HG02885 (cell line): Measurements from ENCODE around the gene RAPGEF6.

ENCODE experiments used
- ATAC-seq: cut with Tn5 transposase; IDR thresholded peaks from one replicate; pipeline ENCODE4 v1.9.1; 2021; ENCODE audit warnings: mild to moderate bottlenecking; ENCODE audit not compliant: unreplicated experiment, poor library complexity

Gene RAPGEF6

DNA sequence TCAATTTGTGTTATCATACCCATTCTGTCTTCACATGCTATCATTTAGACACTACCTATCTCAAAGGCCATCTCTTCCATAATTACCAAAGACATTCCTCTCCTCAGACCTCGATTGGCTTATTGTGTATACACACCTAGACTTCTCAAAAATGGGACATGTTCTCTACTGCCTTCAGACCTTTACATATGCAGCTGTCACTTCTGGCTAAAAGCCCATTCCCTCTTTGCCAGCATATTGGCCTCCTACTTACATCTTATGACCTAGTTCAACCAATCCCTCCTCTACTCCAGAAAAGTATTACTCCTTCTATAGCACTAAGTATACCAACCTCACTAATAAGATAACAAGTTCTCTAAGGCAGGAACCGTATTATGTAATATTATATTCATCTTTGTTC is 84.4 kb downstream of the RAPGEF6 start:
- ATAC-seq, result no peak

DNA sequence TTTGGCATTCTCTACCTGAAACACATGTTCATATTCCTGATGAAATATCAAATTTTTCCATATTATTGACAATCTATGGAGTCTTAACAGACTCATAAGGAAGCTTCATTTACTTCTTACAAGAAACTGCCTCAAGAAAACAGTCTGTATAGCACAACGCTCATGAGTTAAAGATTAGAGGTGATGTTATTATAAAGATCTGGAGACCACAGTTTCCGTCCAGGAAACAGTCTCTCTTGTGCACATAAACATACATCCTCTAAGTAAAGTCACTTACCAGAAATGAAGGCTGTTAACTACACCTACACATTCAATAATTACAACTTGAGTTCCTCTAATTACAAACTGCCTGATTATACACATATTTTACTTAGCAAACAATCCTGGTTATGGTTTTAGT is 86.9 kb downstream of the RAPGEF6 start:
- no peak for ATAC-seq

DNA sequence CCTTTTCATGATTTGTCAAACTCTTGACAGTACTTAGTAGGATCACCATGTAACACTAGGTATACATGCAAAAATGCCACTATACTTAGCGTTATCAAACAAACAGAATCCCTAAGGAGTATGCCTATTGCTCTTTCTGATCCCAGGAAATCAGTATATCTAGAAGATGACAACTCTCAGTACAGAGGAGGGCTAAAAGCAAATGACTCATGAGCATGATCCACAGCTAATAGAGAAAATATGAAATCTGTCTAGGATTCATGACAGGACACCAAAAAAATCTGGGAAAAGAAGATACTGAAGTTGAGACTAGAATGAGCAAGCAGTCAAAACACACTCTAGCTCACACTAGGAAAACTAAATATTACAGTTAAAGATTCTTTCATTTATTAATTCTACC is 89.2 kb downstream of the RAPGEF6 start:
- no peak for ATAC-seq

DNA sequence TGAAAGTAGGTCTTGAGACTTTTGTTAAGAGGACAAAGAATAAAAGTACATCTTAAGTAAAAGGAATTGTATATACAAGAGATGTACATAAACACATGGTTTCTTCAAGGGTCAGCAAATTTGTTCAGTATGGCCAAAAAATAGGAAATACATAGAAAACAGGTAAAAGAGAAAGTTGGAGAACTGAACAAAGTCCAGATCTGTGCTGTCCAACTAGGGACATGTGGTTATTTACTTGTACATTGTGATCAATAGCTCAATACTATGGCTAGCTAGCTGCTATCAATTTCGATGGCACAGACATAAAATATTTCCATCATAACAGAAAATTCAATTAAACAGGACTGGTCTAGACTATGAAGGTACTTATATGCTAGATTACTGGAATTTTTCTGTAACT is 92.3 kb downstream of the RAPGEF6 start:
- ATAC-seq, result no peak

DNA sequence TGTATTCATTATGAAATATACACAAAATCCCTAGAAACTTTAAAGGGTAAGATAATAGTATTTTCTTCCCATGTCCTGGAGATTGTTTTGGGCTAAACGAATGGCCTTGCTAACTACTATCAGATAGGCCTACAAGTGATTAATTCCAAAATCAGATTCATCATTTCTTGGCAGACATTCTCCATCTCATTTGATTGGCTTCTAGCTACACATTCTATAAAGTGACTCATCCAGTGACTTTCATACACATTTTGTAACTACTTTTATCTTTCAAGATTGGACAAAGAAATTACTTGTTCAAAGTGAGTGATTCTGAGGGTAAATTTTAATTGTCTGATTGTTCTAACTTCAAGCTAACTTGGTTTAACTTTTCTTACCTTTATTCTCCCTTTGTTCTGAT is 93.3 kb downstream of the RAPGEF6 start:
- no peak for ATAC-seq

DNA sequence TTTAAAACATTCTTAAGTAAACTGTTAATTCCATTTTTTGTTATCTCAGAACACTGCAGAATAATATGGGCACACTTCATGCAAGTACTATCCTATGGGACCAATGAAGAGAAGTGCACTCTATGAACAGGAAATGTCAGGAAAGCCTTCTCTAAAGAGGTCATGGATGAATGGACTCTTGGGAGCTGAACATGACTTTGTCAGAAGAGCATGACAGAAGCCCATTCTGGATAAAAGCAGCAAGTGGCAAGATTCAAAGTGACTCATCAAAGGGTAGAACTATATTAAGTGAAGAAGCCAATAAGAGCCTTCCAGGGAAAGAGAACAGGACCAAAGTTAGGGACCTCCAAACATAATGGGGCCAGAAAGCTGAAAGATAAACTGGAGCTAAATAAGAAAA is 94.0 kb downstream of the RAPGEF6 start:
- ATAC-seq, result no peak

DNA sequence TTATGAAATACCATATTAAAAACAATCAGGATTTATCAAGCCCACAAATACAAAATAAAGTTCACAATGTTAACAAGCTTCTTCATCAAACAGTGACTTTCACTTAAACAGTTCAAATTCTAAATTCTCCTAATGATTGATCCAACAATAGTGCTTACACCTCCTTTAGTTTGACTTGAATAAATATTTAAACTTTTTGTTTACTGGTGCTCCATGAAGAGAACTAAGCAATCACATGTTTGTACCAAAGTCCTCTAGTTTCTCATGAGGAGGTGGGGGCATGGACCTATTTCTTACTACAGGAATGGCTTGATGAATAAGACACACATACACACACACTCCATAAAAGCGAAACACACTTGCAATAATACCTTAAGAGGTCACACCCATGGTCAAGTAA is 95.8 kb downstream of the RAPGEF6 start:
- no peak for ATAC-seq

DNA sequence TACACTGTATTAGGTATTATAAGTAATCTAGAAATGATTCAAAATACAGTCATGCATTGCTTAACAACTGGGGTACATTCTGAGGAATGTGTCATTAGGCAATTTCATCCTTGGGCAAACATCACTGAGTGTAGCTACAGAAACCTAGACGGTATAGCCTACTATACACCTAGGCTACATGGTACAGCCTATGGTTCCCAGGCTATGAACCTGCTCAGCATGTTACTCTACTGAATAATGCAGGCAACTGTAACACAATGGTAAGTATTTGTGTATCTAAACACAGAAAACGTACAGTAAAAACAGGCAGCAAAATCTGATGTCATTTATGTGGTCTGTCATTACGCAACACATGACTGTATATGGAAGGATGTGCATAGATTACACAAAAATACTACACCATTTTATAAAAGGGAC is 96.8 kb downstream of the RAPGEF6 start:
- ATAC-seq, result no peak

DNA sequence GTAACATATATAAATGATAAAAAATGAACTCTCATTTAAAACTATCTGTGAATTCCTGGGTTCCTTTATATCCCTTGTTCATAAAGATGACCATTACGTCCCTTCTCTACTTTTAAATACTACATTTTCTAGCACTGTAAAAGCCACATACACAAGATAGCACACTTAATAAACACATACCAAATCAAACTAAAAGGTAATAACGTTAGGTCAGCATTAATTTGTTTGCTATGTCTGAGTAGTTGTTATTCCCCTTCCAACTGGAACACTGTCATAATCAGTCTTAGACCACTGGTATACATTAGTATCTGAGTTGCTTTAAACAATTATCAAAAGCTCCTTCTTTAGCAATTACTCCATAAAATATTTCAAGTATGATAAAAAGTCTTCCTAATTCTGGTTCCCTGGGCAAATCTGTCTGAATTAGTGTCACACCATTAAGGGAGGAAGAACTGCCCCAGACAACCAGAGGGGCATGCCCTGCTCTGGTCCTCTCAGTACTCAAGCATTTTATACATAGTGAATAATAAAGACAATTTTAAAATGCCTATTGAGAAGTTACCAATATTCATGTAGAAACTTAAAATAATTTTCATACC is 98.1 kb downstream of the RAPGEF6 start:
- ATAC-seq, result no peak

DNA sequence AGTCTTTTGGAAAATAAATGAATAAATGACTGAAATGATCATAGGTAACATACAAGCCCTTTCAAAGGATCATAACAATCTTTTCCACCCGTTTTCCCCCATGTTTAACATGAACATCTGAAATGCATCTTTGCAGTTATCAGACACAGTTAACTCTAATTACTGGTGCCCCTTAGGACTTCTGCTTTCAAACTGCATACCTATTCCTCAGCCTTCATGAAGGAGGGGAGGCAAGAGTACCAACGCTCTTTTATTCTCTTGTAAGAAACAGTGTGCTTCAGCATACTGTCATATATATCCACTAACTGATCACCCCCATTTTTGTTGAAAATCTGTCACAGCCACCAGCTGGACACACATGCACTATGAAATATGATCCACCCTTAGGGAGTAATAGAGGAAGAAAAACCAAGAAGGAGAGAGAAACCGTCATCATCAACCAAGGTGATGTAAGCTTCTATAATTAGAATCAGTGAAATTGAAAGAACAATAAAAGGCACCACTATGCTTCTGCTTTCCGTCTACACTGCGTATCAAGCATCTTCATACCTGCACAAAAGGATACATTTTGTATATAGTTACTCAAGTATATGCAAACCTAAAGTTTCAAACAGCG is 98.7 kb downstream of the RAPGEF6 start:
- ATAC-seq, result peak; percentile 94

DNA sequence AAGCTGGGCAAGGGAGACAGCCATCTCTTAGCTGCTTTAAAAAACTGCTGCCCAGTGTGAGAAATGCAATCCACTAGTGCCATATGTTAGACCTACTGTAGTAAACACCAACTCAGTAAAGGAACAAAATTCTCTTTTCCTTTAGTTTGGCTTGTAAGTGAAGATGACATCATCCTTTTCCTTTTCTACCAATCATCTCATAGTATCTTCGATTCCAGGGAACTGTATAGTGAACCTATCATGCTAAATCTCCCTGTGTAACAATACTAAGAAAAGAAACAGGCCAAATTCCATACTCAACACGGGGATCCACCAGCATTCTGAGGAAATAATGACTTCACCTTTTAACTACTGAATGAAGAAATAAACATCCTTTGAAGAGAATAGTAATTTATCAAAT is 100.1 kb downstream of the RAPGEF6 start:
- no peak for ATAC-seq

DNA sequence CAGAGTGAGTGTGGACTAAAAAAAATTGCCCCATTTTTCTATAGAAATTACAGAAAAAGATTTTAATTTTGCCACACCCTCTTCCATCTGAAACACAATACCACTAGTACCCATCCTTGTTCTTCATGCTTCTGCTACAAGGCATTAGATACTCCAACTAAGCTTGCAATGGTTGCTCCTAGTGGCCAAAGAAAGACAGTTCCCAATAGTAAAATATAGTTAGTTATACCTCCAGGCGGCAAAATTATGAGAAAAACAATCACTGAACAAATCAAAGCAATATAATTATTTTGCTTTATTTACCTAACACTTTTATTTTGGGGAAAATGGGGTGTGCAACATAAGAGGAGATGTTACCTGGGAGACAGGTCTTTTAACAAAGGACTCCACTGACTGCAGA is 101.2 kb downstream of the RAPGEF6 start:
- no peak for ATAC-seq

DNA sequence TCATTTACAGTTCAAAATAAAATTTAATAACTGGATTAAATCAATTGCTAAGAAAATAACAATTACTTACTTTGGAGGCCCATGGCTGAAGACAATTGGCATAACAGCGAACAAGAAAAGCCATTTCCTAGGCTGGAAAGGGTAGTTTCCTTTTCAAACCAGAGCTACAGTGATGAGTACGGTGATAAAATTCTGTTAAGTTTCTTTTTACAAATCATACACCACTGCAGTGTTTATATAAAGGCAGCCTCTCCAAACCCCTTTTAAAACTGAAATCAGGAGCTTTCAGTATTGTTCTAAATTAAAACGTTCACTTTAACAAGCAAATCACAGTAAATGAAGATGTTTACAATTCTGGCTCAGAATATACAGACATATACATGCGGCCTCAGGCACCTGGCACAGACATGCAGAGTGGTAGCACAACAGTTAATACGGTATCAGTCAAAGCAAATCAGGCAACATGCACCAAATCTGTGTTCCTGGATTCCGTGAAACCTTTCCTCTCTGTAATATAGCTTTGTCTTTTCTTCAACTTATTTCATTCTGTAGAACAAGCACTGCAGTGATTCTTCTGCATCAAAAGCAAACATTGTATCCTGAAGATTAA is 102.9 kb downstream of the RAPGEF6 start:
- ATAC-seq, result no peak

DNA sequence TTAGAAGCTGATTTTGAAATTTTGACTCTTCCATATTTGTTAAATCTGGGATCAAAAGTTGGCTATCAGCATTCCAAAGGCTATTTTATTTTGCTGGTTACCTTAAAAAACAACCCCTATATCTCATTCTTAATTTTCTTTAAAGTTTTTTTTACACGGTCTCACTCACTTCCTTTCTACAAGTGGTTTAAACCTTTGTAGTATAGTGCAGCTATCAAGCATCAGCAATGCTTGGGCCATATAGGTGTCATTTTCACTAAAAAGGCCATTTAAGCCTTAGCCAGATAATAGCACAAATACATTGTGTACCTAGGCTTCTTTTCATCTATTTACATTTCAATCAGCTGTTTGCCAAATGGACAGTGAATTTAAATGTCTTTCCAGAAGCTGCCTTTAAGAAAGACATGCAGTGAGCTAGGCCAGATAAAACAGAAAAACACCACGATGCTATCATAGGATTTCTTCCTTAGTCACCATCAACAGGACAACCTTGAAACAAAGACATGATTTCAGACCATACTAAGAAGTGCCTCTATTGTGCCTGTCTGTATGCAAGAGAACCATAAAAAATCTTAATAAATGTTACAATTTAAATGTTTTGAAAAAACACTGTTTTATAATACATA is 104.2 kb downstream of the RAPGEF6 start:
- ATAC-seq, result no peak

DNA sequence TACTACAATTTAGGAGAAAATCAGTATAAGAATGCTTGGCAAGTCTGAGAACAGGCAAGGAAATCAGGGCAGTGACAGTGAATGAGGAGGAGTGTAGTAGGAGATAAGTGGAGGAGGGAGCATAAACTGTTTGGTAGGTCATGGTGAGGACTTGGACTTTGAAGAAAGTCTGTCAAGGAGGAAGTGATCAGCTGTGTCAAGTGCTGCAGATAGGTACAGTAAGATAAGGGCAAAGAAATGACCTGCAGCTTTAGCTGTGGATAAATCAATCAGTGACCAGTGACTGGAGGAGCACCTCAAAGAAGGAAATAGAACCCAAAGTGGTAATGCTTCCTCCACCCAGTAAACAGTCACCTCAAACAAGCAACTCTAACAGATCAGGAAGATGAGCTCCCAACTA is 106.3 kb downstream of the RAPGEF6 start:
- ATAC-seq, result no peak

DNA sequence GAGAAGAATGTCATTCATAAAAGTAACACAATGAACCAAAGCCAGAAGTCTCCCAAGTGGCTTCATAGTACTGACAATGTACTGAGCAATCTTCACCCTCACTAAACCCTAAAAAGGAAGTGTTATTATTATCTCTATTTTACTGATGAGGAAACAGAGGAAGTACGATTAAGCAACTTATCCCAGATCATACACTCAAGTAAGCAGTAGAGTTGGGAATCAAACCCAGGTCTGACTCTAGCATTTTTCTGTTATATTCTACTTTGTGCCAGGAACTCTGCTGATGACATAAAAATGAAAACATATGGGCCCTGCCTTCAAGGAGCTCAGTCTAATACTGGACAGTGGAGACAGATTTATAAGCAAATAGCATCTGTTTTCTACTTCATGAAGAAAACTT is 109.2 kb downstream of the RAPGEF6 start:
- no peak for ATAC-seq

DNA sequence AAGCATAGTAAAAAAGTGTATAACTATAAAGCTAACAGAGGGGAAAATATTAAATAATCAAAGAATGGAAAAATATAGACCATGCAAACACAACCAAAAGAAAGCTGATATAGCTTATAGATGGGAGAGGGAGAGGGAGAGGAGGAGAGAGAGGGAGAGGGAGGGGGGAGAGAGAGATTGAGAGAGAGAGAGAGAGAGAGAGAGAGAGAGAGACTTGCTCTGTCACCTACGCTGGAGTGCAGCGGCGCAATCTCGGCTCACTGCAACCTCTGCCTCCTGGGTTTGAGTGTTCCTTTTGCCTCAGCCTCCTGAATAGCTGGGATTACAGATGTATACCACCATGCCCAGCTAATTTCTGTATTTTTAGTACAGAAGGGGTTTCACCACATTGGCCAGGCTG is 110.6 kb downstream of the RAPGEF6 start:
- ATAC-seq, result no peak

DNA sequence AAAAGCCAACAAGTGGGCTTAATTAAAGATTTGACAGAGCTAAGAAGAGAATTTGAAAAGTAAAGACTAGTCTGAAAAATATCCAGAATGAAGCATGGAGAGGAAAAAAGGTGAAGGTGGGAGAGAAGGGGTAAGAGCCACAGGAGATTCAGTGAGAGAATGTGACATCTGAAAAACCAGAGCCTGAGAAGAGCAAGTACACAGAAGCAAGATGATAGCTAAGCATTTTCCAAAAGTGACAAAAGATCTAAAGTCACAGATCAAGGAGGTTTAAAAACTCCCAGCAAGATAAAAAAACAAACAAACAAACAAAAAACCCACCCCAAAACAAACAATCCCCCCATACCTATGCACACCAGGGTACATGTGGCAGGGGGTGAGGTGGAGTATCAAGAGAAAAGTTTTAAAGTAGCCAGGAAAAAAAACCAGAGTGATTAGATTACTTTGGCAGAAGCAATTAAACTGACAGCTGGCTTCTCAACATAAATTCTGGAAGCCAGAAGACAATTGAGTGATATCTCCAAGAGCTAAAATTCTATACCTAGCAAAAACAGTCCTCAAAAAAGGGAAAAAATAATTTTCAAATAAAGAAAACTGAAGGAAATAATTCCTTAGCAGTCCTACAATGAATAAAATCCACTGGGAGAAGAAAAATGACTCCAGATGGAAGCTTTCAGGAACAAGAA is 111.4 kb downstream of the RAPGEF6 start:
- no peak for ATAC-seq

DNA sequence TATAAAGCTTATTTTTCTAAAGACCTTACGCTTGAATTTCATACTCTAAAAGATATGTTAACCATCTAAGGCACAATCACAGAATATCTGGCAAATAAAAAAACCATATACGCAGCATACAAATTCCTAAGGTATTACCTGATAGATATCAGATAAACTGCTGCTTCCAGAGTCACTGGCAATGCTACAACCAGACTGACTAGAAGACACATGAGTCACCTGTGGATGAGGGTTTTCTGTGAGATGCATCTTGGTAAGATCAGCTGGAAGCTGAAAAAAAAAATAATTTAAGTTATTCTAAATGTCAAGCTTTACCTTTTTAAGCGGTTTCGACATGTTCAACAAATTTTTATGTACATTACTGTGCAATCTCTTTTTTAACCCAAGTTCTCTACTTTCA is 113.8 kb downstream of the RAPGEF6 start:
- no peak for ATAC-seq

DNA sequence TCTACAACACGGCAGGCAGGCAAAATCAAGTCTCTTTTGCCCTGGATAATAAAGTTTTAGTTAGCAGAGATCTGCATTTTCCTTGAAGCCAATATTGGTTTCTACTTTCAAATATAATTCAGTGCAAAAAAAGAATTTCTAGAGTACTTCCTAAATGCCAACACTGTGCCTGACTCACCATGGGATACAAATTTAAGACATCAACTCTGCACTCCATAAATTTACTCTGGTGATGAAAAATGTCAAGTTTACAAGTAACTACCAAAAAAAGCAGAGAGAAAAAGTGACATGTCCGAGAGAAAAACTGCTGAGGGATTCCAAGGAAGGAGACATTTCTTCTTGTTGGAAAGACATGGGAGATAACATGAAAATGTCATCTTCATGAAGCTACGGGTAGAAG is 119.7 kb downstream of the RAPGEF6 start:
- ATAC-seq, result no peak
